Measurements from ENCODE around the gene PRPS1L1.

The PRPS1L1 gene

DNA sequence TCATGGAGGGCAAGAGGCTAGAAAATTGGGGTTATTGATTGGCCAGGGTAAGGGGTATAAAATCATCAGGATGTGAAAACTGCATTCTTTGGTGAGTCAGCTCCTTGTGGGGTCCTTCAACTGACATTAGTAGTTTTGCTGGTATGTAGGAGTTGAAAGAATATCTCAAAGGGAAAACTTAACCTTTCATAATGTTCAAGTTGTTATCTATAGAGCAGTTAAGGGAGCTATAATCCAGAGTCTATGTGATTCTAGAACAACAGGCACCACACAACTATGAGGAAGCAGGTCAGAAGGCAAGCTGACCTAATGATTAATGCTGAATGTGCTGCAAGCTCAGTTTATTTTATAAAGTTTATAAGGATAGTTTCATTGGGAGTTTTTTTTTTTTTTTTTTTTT is 13.7 kb downstream of the PRPS1L1 start:
- no peak for FAIRE-seq

GRCh38 chr7:18004372-18004771 is 23.3 kb downstream of the PRPS1L1 start:
- FAIRE-seq: no peak

- no peak for FAIRE-seq
Observed at GRCh38 chr7:18003286-18003994, 24.2 kb downstream of the PRPS1L1 start.

GRCh38 chr7:17998692-17999091 is 29.0 kb downstream of the PRPS1L1 start:
- no peak for FAIRE-seq

- no peak for FAIRE-seq
Observed at GRCh38 chr7:17996442-17997223, 31.0 kb downstream of the PRPS1L1 start.

- no peak for FAIRE-seq
Observed at GRCh38 chr7:17996040-17996439, 31.6 kb downstream of the PRPS1L1 start.

- FAIRE-seq: no peak
Observed at GRCh38 chr7:17994079-17994850, 33.4 kb downstream of the PRPS1L1 start.

DNA sequence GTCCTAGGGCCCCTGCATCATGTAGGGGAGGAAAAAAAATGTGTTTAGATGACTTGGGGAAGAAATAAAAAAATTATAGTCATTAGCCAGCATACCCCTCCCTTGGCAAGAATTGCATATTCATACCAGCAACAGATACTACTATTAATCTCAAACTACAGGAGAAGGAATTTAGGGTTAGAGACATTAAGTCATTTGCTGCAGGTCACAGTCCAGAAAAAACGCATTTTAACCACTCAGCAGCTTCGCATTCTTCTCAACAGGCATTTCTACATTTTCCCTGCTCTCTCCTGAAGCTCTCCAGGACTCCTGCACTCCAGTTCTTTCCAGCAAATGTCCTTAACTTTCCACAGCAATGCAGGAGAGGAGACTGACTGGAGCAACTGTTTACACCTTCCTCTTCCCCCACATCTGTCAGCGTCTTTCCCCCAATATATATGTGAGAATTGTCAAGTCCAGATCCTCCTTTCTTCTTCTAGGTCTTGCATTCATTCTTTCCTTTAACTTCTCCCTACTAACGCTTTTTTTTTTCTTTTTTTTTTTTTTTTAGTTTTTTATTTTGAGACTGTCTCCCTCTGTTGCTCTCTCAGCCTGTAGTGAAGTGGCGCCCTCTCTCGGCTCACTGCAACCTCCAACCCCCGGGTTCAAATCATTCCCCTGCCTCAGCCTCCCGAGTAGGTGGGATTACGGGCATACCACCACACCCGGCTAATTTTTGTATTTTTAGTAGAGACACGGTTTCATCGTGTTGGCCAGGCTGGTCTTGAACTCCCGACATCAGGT is 35.6 kb downstream of the PRPS1L1 start:
- FAIRE-seq: no peak

- FAIRE-seq: no peak
Observed at GRCh38 chr7:17990761-17991160, 36.9 kb downstream of the PRPS1L1 start.

DNA sequence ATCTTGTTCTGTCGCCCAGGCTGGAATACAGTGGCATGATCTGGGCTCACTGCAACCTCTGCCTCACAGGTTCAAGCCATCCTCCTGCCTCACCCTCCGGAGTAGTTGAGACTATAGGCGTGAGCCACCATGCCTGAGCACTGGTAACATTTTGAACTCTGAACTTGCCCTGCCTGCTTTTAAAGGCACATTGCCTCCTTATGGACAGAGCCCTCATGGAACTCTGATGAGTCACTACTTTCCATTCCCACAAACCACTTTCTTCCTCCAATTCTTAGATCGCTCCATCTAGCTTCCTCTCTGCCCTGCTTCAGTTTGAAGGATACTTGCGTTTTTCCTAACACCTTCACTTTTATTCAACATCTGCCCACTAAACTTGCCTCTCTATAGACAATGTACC is 38.1 kb downstream of the PRPS1L1 start:
- no peak for FAIRE-seq

DNA sequence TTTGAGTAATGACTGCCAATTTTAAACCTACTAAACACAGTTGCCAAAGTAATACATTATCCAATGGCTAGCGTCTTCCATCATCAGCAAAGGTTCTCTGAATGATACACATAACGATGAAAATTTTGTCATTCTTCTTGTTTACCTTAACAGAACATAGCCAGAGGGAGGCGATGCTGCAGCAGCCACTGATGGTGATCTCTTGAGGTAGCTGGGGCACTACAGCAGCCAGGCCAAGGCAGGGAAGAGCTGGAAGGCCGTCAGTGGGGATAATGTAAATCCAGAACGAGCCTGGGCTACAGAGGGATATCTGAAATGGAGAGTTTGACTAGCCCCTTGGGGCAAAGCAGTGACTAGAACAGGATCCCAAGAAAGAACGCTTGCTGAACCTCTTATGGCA is 38.8 kb downstream of the PRPS1L1 start:
- no peak for FAIRE-seq

DNA sequence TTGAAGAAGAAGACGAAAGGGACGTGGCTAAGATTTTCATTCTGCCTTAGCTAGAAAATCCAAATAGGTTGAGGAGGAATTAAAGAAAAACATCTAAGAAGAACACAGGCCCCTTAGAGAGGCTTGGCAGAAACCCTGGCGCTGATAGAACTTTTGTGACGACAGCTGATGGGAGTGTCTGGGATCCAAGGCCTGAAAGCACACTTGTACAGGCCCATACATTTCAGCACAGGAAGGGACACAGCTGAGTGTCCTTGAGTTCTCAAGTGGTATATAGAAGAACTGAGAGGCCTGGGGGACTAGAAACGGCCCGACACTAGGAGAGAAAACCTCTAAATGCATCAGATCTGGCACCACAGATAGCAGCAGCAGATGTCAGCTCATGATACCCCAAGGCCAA is 39.5 kb downstream of the PRPS1L1 start:
- FAIRE-seq: no peak

DNA sequence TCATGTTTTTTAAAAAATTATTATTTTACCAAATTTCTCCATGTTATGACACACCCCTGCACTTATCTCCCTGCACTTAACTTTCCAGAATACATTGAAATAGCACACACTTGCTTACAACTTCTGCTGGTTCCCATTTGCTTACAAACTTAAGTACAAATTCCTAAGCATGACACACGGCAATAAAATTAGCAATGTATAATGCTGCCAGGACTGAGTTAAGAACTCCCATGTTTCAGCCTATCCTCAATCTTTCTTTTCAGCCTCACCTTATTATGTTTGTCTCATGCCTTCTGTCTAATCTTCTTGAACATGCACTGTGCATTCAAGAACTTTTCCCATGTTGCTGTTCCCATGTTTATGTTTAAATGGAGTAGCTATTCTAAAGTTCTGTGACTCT is 40.8 kb downstream of the PRPS1L1 start:
- no peak for FAIRE-seq

GRCh38 chr7:17985473-17986239 is 42.0 kb downstream of the PRPS1L1 start:
- no peak for FAIRE-seq

DNA sequence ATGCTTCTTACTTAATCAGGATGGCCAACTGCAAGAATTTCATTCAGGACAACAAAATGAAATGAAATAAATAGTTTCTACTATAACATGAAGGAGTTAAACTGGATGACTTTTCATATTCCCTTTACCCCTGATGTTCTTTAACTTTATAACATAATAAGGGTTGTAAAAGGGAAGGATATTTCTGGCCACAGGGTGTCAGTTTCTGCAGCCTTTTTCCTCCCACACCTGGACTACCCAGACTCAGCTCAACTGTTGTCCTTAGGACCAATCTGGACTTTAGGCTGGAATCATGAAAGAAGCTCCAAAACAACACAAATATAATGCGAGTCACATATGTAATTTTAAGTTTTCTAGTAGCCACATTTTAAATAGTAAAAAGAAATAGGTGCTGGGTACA is 43.4 kb downstream of the PRPS1L1 start:
- no peak for FAIRE-seq

- no peak for FAIRE-seq
Observed at GRCh38 chr7:17983221-17984062, 44.2 kb downstream of the PRPS1L1 start.

GRCh38 chr7:17976952-17977351 is 50.7 kb downstream of the PRPS1L1 start:
- FAIRE-seq: no peak
